Hematopoietic multipotent progenitor cell treated with erythropoietin and hydrocortisone succinate and interleukin-3 and kit ligand, for 17 days (in vitro differentiated cells): ENCODE results near the gene BBOF1.

Experiments
- DNase-seq: peaks from one replicate; pipeline ENCODE4 v3.0.0-alpha.2; 2015; ENCODE audit warnings: low spot score

BBOF1 gene

GRCh38 chr14:74029136-74029535 lies 10.0 kb downstream of the BBOF1 start:
- DNase-seq: no peak

GRCh38 chr14:74034572-74034971 lies 15.4 kb downstream of the BBOF1 start:
- no peak for DNase-seq

- no peak for DNase-seq
Observed at GRCh38 chr14:74035556-74035955, 16.4 kb downstream of the BBOF1 start.

- peak; percentile 88 for DNase-seq
Observed at GRCh38 chr14:74038020-74038859, 19.1 kb downstream of the BBOF1 start.

- no peak for DNase-seq
Observed at GRCh38 chr14:74042296-74042695, 23.1 kb downstream of the BBOF1 start.

GRCh38 chr14:74045522-74045921 lies 26.4 kb downstream of the BBOF1 start:
- no peak for DNase-seq

GRCh38 chr14:74048281-74048680 lies 29.1 kb downstream of the BBOF1 start:
- no peak for DNase-seq

- DNase-seq: no peak
Observed at GRCh38 chr14:74049876-74050495, 30.8 kb downstream of the BBOF1 start.

- no peak for DNase-seq
Observed at GRCh38 chr14:74062809-74063150, 43.6 kb downstream of the BBOF1 start.

- no peak for DNase-seq
Observed at GRCh38 chr14:74064426-74064825, 45.3 kb downstream of the BBOF1 start.

- no peak for DNase-seq
Observed at GRCh38 chr14:74064883-74065282, 45.7 kb downstream of the BBOF1 start.

- peak; percentile 10 for DNase-seq
Observed at GRCh38 chr14:74065746-74066575, 46.8 kb downstream of the BBOF1 start.

GRCh38 chr14:74077401-74077800 lies 58.3 kb downstream of the BBOF1 start:
- no peak for DNase-seq

GRCh38 chr14:74080820-74081460 lies 61.8 kb downstream of the BBOF1 start:
- no peak for DNase-seq

GRCh38 chr14:74081491-74081890 lies 62.3 kb downstream of the BBOF1 start:
- no peak for DNase-seq

- no peak for DNase-seq
Observed at GRCh38 chr14:74083161-74083560, 64.0 kb downstream of the BBOF1 start.

GRCh38 chr14:74083784-74084276 lies 64.7 kb downstream of the BBOF1 start:
- no peak for DNase-seq

GRCh38 chr14:74084277-74085046 lies 65.3 kb downstream of the BBOF1 start, which contains the start of the genes ALDH6A1 and LIN52:
Gene ALDH6A1, minus strand, starts transcription at chr14:74084453. Its CDS starts 59 bp downstream, at chr14:74084394.
Gene LIN52, plus strand, starts transcription at chr14:74084956. Its CDS starts 19 bp downstream, at chr14:74084975.
- peak; percentile 100 for DNase-seq

- no peak for DNase-seq
Observed at GRCh38 chr14:74085047-74085637, 66.0 kb downstream of the BBOF1 start.

- DNase-seq: no peak
Observed at GRCh38 chr14:74085828-74086227, 66.7 kb downstream of the BBOF1 start.
